NK-92 (cell line): Measurements from ENCODE around the gene FLNA.

ENCODE experiments used
- DNase-seq: peaks from one replicate; lab custom pipeline; 2025; ENCODE audit not compliant: unreplicated experiment; lab: John Stamatoyannopoulos, UW

FLNA gene

DNA sequence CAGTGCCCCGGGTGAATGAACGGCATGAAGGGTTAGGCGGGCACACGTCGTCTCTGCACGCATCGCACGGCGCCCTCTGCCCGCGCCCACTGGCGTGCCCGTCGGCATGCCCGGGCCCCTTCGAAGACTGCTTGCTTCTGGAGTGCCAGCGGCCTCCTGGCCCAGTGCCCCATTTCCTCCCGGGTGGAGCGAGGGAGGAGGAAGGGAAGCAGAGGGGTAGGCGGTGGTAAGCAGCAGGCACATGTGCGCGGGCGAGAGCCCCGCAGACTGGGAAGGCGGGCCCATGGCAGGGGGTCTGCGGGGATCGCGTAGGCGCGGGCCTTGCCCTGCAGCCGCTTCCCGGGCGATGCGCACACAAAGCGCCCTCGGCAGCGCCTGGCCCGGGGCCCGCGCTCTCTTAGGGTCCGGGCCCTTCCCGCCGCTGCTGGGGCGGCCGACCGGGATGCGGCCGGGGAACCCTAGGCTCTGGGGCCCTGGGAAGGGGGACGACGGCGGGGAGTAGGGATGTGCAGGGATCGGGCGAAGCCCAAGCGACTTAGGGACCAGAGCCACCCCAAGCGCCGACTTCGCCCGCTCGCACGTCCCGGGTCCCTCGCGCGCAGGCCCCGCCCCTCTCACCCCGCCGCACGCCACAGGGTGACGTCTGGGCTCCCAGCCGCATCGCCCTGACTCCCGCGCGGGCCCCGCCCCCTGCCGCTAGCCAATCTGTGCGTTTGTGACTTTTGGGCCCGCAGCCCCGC, 3.8 kb upstream of the FLNA start:
- no peak for DNase-seq

DNA sequence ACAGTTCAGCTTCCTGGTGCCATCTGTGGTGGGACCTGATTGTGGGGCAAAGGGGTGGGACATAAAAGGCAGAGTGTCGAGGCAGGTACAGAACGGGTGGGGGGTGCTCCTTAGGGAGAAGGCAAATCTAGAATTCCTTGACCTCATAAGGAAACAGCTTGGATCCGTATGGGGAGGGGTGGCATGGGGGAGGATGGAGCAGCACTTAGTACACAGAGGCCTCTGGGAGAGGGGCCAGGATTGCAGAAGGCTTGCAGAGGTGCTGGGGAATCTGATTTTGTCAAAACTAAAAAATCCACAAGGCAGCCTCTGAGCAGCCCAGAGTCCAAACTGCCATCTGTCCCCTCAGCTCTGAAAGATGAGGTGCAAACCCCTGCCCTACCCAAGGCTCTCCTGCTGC, 2.3 kb upstream of the FLNA start:
- no peak for DNase-seq

DNA sequence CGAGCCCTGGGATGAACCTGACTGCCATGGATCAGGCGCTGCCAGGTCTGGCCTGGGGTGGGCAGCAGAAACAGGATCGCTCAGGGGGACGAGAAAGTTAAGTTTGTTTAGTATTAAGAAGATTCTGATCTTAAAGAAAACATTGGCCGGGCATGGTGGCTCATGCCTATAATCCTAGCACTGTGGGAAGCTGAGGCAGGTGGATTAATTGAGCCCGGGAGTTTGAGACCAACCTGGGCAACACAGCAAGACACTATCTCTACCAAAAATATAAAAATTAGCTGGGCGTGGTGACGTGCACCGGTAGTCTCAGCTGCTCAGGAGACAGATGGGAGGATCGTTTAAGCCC, 696 bp upstream of the FLNA start:
- DNase-seq = no peak

DNA sequence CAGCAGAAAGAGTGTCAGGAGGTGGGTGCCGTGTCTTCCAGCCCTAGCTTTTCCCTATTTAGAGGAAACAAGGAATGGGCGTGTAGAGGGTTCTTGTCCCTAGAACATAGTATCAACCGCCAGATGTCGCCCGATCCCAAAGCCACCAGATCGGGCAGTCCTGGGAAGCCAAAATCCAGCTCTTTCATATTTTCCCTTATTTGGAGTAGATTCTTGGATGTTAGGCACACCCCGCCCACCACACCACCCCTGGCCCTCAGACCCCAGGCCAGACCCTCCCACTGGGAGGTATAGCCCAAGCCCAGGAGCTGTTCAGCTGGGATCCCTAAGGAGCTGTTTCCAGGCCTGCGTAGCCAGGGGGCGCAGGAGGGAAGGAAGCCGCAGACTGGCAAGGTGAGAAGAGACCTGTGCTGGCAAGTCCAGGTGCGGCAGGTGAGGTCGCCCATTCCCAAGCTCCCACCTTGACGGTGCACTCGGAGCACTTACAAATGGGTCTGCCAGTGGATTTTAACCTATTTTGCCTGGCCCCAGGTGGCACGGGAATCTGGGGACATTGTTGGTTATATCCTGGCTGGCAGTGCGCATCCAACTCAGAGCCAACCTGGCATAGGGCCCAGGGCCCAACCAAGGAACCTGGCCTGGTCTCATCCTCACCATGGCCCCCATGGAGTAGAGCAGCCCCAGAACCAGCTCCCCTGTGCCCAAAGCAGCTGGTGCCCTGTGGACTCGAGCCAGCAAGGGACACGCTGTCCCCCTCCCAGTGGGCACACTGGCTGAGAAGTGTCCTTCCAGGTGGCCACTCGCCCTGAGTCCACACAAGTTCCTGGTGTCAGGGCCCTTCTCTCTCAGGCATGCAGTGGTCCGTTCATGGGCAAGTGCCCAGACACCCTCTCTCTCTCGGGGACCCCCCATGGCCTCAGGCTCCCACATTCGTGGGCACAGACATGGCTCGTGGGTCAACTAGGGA, 811 bp downstream of the FLNA start:
- no peak for DNase-seq

DNA sequence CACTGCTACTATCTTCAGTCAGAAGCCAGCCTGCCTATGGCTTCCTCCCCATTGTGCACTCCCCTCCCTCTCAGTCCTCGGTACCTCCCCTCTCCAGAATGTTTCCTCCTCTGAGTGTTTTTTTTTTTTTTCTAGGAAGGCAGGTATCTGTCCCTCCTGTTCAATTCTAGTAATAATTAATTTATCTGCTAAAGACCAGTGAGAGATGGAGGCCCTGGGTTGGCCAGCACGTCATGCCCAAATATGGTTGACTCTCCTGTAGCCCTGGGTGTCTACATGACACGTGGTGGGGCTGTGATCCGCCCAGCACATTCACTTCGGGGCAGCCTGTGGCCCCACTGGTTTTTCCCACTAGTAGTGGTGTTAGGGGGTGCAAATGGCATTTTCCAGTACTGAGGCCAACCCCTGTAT, 1.8 kb downstream of the FLNA start:
- DNase-seq = no peak

DNA sequence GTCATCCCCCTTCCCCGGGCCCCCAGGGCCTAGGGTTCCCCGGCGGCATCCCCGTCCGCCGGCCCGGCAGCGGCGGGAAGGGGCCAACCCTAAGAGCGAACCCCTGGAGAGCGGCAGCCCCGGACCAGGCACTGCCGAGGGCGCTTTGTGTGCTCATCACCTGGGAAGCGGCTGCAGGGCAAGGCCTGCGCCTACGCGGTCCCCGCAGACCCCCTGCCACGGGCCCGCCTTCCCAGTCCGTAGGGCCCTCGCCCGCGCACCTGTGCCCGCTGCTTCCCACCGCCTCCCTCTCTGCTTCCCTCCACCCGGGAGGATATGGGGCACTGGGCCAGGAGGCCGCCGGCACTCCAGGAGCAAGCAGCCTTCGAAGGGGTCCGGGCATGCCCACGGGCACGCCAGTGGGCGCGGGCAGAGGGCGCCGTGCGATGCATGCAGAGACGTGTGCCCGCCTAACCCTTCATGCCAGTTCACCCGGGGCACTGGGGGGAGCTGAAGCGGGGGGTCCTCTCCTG, 2.6 kb downstream of the FLNA start:
- no peak for DNase-seq

DNA sequence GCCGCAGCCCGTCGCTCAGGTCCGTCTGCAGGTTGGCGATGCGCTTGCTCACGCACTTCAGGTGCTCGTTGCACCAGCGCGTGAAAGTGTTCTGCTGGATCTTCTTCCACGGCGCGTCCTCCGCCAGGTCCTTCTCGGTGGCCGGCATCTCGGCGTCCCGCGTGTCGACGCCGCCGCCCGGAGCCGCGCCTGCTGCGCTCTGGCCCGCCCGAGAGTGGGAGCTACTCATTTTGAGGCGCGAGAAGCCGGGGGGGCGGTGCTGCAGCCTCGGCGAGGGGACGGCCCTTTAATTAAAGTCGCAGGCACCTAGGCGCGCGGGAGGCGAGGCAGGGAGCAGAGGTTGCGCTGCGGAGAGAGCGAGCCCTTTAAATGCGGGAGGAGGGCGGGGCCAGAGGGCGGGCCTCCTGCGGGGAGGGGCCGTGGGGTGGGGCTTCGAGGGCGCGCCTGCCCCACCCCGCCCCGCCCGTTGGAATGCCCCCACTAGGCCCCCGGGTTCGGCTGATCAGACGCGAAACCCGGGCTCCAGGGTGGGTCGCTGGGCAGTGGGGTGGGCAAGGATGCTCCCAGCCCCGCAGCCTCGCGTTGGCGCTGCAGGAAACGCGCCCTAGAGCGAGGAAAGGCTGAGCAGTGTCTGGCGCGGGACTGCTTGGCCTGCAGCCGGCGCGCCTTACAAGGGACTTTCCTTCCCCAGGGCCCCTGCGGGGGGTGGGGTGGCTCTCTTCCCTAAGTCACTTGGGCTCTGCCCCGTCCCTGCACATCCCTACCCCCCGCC, 3.2 kb downstream of the FLNA start:
- peak; percentile 33 for DNase-seq

DNA sequence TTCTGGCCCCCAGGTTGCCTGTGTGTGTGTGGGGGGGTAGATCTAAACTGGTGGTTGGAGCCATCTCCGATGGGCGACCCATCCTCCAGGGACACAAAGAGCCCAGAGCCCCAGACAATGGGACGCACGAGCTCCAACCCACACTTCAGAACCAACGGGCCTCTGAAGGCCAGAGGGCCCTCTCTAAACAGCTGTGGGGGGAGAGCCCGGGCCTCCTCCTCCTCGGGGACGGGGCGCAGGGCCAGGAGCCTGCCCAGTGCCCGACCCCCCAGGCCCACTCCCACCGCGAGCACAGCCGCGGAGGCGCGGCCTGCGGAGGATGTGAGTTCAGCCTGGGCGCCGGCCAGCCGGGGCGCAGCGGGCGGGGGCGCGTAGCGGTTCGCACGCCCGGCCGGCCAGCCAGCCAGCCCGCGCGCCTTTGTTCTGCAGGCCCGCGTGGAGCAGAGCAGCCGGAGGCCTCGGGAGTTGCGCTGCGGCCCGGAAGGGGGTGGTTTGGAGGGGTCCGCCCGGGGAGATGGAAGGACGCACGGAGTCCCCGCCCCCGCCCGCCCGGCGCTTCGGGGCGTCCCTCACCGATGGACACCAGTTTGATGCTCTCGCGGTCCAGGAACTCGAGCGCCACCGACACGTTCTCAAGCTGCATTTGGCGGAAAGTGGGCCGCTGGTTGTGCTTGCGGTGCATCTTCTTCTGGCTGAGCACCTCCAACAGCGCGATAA, 4.0 kb downstream of the FLNA start:
- DNase-seq = no peak

DNA sequence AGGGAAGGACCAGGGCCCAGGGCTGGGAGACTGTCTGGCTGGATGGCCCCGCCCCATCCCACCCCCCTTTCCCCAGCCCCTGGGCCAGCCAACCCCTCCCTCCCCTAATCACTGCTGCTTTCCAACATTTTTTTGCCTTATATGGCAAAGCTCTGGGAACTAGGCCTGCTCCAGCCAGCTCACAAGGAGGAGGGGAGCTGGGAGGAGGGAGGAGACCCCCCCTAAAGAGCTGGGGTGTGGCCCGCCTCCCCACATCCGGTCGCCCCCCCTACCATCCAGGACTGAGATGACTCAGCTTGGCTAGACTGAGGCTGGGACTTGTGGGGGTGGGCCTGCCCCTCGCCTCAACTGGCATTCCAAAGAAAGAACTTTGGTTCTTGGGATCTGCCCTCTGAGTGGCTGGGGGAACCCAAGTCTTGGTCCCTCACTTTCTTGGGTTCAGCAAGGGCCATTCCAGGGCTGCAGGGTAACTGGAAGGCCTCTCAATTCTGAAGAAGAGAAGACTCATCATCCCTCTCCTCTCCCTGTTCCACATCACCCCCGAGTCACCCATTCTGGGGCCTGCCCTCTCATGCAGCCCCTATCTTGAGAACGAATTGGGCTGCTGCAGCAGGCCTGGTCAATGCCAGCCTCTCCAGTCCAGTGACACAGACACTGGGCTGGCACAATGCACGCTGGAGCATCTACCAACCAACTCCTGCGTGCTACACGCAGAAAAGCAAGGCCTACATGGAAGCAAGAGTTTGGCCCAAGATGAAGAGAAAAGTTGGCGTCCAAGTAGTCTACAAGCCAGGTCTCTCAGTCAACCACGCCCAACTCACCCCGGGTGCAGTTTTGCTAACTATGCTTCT, 4.8 kb downstream of the FLNA start:
- DNase-seq = no peak

DNA sequence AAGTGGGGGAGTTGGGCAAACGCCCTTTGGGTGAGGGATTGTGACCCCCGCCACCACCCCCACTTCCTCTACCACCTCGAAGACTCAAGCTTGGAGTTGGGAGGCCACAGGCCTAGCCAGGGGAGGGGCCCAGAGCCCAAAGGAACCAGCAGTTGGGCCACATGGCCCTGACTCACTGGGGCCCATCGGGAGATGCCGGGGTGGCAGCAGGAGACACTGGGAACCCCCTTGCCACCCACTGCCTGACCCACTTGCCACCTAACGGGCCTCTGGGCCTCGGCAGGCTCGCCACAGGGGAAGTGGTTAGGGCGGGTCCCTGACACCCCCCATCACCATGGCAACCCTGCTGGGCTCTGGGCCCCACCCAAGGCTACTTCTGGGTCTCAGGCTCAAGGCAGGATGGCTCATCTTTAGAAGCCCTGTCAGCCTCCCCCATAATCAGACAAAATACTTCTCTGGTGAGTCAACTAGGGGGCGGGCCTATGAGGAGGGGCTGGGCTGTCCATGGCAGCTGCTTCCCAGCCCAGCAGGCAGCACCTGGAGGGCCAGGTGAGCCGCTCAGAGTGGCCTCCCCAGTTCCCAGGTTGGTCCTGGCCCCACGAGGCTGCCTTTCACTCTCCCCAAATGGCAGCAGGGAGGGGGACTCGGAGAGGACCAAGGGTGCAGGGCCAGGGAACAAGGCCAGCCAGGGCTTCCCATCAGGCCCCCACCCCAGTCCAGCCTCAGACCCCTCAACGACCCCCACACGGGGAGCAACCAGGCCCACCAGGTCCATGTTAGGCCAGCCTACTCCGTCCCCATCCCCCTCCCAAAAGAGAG, 5.6 kb downstream of the FLNA start:
- no peak for DNase-seq

DNA sequence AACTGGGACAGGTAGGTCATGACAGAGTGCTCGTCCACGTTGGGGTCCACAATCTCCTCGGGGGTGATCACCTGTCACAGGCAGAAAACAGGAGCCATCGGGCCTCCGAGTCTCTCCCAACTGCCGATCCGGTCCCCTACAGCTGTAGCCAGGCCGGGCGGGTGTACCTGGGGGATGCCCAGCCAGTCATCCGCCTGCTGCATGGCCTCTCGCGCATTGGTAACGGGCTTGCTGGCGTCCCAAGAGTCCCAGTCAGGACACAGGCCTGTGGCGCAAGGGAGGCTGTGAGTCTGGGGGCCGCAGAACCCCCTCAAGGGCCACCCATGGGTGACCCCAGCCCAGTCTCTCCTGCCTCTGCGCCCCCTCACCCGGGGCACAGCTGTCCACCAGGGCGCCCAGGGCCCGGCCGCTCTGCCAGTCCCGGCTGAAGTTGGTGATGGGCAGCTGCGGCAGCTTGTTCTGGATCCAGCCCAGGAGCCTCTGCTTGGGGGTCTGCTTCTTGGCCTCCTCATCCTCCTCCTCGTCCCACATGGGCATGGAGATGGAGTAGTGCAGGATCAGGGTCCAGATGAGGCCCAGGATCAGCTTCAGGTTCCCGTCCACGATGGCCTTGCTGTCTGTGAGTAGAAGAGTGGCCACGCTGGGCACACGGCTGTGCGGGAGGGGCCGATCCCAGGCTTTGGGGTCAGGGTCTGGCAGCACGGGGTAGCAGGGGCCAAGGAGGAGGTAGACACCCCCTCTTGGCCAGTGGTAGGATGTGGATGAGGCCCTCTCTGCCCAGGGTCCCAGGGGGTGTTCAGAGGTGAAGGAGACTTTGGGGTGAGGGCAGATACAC, 6.7 kb downstream of the FLNA start:
- no peak for DNase-seq

DNA sequence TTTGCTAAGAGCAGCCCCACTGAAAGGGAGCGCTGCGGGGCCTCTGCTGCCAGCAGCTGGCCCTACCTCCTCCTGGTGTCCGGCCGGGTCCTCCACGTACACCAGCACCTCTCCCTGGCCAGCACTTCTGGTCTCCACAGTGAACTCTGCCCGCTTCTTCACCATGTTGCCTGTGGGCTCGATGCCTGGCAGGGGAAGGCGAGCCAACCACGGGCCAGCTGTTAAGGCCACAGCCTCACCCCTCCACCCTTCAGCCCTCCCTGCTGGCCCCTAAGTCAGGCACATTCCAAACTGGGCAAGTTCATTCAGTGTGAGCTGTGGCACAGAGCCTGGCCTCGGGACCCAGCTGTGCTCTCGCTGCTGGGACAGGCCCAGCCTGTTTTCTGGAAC, 7.8 kb downstream of the FLNA start:
- DNase-seq = no peak

DNA sequence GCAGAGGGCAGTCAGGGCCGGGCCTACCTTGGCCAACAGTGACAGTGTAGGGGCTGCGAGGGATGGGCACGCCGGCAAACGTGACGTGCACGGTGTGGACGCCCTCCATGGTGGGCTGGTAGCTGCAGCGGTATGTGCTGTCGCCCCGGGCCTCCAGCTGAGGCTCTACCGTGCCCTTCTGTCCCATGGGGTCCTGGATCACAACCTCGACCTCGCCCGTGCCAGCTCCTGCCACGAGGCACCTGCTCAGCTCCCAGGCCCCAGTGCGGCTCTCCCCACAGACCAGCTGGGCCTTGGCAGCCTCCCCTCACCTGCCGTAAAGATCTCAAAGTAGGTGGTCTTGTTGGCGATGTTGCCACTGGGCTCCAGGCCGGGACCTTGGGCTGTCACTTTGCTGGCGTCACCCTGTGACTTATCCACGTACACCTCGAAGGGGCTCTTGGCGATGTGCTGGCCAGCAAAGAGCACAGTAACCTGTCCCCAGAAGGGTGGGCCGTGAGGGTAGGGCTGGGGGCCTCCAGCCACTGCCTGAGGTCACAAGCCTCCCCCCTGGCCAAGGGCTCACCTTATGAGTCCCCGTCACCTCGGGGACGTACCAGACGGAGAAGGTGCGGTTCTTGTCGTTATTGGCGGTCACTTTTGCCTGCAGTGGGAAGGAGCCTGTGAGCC, 8.3 kb downstream of the FLNA start:
- no peak for DNase-seq

DNA sequence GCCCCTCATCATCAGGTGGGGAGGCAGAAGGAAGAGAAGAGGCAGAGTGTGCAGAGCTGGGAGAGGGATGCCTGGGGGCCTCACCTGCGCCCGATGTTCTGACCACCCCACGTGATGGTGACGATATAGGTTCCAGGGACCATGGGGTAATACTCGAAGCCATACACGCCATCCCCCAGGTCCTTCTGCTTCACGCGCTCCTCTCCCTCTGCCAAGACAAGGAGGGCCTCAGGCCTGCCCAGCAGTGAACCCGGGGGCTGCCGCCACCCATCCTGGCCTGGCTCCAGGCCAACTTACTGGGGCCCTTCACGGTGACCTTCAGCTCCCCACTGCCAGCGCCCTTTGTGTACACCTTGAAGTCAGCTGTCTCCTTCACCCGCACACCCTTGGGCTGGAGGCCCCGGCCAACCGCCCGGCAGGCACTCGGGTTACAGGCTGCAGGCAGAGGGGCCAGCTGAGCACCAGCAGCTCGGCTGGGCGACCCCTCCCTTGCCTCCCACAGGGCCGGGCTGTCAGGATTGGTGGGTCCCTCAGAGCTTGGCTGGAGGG, 9.3 kb downstream of the FLNA start:
- no peak for DNase-seq

DNA sequence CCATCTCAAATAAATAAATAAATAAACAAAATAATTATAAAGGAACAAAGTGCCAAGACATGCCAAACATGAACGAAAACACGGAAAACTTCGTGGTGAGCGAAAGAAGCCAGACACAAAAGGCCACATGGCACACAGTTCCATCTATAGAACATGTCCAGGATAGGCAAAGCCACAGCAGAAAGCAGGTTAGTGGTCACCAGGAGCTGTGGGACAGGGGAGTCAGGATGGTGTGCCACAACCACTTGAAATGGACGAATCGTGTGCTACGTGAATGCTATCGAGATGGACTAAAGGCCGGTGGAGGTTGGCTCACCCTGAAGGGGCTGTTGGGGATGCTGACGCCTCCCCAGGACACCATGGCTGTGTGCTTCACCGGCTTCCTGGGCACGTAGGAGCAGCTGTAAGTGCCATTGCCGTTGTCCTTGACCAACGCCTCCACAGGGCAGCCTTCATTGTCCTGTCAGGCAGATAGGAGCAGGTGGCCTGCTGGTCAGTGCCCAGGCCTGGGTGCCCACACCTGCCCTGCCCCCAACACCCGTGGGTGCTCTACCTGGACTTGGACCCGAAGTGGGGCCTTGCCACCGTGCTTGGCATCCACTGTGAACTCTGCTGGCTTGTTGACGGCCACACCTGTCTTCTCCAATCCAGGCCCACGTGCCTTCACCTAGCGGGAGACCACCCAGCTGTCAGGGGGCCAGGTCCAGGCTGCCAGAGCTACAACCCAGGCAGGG, 10.6 kb downstream of the FLNA start:
- no peak for DNase-seq

DNA sequence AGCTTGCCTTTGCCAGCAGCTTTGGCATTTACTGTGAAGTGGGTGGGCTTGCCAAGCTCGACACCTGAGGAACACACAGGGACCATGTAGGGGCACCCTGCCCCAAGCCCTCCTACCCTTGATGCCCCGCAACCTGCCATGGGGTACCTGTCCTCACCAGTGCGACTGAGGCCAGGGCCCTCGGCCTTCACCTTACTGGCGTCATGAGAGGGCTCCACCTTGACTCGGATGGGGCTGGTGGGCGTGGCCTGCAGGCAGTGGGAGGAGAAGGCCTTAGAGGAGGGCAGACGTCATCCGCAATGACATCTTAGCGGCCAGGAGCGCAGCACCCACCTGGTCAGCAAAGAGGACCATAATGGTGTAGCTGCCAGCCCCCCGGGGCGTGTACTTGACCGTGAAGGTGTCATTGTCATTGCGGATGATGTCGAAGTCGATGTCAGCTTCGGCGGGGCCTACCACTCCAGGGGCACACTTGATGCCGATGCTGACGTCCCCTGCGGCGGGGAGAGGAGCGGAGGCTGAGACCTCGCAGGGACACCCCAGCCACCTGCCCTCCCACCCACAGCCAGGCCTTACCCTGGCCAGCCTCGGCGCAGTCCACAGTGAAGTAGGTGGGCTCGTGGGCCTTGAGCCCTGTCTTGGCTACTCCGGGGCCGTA, 12.2 kb downstream of the FLNA start:
- DNase-seq = no peak
